ENCODE data around the gene AGAP1.

- TF ChIP-seq, protein P1, sequence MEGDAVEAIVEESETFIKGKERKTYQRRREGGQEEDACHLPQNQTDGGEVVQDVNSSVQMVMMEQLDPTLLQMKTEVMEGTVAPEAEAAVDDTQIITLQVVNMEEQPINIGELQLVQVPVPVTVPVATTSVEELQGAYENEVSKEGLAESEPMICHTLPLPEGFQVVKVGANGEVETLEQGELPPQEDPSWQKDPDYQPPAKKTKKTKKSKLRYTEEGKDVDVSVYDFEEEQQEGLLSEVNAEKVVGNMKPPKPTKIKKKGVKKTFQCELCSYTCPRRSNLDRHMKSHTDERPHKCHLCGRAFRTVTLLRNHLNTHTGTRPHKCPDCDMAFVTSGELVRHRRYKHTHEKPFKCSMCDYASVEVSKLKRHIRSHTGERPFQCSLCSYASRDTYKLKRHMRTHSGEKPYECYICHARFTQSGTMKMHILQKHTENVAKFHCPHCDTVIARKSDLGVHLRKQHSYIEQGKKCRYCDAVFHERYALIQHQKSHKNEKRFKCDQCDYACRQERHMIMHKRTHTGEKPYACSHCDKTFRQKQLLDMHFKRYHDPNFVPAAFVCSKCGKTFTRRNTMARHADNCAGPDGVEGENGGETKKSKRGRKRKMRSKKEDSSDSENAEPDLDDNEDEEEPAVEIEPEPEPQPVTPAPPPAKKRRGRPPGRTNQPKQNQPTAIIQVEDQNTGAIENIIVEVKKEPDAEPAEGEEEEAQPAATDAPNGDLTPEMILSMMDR (IDR thresholded peaks at IDR 0.05; ENCODE audit: extremely low read depth in 1 of 2, insufficient read depth in 1 of 2, low read depth in 1 of 2, low read length in 2 of 2): no peak
- TF ChIP-seq POLR2AphosphoS5 (IDR thresholded peaks at IDR 0.05; ENCODE audit: insufficient read depth, low read depth, low read length) (no peak), GATA2 (IDR thresholded peaks at IDR 0.05; ENCODE audit: insufficient read depth, insufficient read length, low read depth, low read length) (no peak), MYC (IDR thresholded peaks at IDR 0.05; ENCODE audit: low read depth, low read length) (no peak), POLR2A (IDR thresholded peaks at IDR 0.05; ENCODE audit: low read depth, low read length) (no peak), JUN (IDR thresholded peaks at IDR 0.05; ENCODE audit: borderline replicate concordance, insufficient read depth, insufficient read length, low read depth) (no peak), FOS (IDR thresholded peaks at IDR 0.05; ENCODE audit: borderline replicate concordance, insufficient read depth, low read length) (no peak), EZH2 (IDR thresholded peaks at IDR 0.05; ENCODE audit: borderline replicate concordance, low read depth, low read length, severe bottlenecking) (no peak)
- TF ChIP-seq, protein P2, sequence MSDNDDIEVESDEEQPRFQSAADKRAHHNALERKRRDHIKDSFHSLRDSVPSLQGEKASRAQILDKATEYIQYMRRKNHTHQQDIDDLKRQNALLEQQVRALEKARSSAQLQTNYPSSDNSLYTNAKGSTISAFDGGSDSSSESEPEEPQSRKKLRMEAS (IDR thresholded peaks at IDR 0.05; ENCODE audit: insufficient read depth, insufficient read length): no peak
Observed at GRCh38 chr2:236170590-236171165, 676.8 kb downstream of the AGAP1 start.

Measured in endothelial cell of umbilical vein (primary cell).